Measurements from ENCODE around the gene GET4. TPM values are rescaled to one million over a fixed set of nuclear protein-coding genes. Genes with fewer than 3 reads are reported as not detected.

GET4 gene
- total and polyA plus RNA-seq, 4 donors = 19.5 to 34.7 (median 27.3) TPM

GRCh38 chr7:842431-843031 is 33.8 kb upstream of the GET4 start:
- Histone ChIP-seq H3K27me3 (ENCODE audit: control insufficient read depth in 4 of 4, insufficient read depth in 4 of 4, low read length in 3 of 4) (no peaks in the 10 kb centered on the region), H3K36me3 (ENCODE audit: control insufficient read depth in 4 of 4, insufficient read depth in 3 of 4, low read depth in 1 of 4, low read length in 3 of 4) (peaks cover 8 to 49% (median 27%) of the 10 kb centered on the region in 4 donors), H3K9ac (ENCODE audit: low read depth in 1 of 2, low read length in 2 of 2) (no peak overlapping the region), H3K4me1 (ENCODE audit: control insufficient read depth in 4 of 4, insufficient read depth in 4 of 4, low read length in 3 of 4) (no peaks in the 10 kb centered on the region), H3K4me3 (ENCODE audit: low read depth in 1 of 3, low read length in 3 of 3) (no peak overlapping the region), H3K9me3 (ENCODE audit: control insufficient read depth in 4 of 4, low read length in 3 of 4) (no peaks in the 10 kb centered on the region), H3K27ac (ENCODE audit: low read depth in 1 of 2, low read length in 2 of 2) (no peak overlapping the region)
- no peak for DNase-seq (ENCODE audit: low spot score)
- WGBS = 92% methylated on average over 8 of the region's 8 CpGs
- TF ChIP-seq EGR1 (IDR thresholded peaks at IDR 0.05; ENCODE audit: low read depth in 2 of 2) (no peak), TAF1 (conservative IDR thresholded peaks at IDR 0.05) (no peak), RAD21 (IDR thresholded peaks at IDR 0.05) (no peak), YY1 (IDR thresholded peaks at IDR 0.05) (no peak), FOXA2 (IDR thresholded peaks at IDR 0.05) (no peak), MAX (IDR thresholded peaks at IDR 0.05) (no peak), HNF4A (conservative IDR thresholded peaks at IDR 0.05) (no peak), SP1 (IDR thresholded peaks at IDR 0.05) (no peak), GABPA (IDR thresholded peaks at IDR 0.05 in 1 of 2, conservative IDR thresholded peaks at IDR 0.05 in 1 of 2) (no peak), FOXA1 (IDR thresholded peaks at IDR 0.05) (no peak), ZBTB33 (IDR thresholded peaks at IDR 0.05) (no peak)
- TF ChIP-seq, protein P1, sequence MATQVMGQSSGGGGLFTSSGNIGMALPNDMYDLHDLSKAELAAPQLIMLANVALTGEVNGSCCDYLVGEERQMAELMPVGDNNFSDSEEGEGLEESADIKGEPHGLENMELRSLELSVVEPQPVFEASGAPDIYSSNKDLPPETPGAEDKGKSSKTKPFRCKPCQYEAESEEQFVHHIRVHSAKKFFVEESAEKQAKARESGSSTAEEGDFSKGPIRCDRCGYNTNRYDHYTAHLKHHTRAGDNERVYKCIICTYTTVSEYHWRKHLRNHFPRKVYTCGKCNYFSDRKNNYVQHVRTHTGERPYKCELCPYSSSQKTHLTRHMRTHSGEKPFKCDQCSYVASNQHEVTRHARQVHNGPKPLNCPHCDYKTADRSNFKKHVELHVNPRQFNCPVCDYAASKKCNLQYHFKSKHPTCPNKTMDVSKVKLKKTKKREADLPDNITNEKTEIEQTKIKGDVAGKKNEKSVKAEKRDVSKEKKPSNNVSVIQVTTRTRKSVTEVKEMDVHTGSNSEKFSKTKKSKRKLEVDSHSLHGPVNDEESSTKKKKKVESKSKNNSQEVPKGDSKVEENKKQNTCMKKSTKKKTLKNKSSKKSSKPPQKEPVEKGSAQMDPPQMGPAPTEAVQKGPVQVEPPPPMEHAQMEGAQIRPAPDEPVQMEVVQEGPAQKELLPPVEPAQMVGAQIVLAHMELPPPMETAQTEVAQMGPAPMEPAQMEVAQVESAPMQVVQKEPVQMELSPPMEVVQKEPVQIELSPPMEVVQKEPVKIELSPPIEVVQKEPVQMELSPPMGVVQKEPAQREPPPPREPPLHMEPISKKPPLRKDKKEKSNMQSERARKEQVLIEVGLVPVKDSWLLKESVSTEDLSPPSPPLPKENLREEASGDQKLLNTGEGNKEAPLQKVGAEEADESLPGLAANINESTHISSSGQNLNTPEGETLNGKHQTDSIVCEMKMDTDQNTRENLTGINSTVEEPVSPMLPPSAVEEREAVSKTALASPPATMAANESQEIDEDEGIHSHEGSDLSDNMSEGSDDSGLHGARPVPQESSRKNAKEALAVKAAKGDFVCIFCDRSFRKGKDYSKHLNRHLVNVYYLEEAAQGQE (IDR thresholded peaks at IDR 0.05) = no peak
- TF ChIP-seq, protein P2, sequence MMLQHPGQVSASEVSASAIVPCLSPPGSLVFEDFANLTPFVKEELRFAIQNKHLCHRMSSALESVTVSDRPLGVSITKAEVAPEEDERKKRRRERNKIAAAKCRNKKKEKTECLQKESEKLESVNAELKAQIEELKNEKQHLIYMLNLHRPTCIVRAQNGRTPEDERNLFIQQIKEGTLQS (IDR thresholded peaks at IDR 0.05) = no peak

GRCh38 chr7:843230-843629 is 33.1 kb upstream of the GET4 start:
- H3K36me3 ChIP-seq (ENCODE audit: control insufficient read depth in 4 of 4, insufficient read depth in 3 of 4, low read depth in 1 of 4, low read length in 3 of 4) = peaks cover 10 to 49% (median 27%) of the 10 kb centered on the region in 4 donors
- WGBS = 96% methylated on average over 17 of the region's 17 CpGs

More at GRCh38 chr7:843230-843629, 33.1 kb upstream of the GET4 start:
- TF ChIP-seq TAF1 (conservative IDR thresholded peaks at IDR 0.05) (no peak), SP1 (IDR thresholded peaks at IDR 0.05) (no peak), HNF4G (IDR thresholded peaks at IDR 0.05) (no peak), JUND (IDR thresholded peaks at IDR 0.05) (no peak), EGR1 (IDR thresholded peaks at IDR 0.05; ENCODE audit: low read depth in 2 of 2) (no peak), RAD21 (IDR thresholded peaks at IDR 0.05) (no peak), FOXA2 (IDR thresholded peaks at IDR 0.05) (no peak), YY1 (IDR thresholded peaks at IDR 0.05) (no peak), MAX (IDR thresholded peaks at IDR 0.05) (no peak), ZBTB33 (IDR thresholded peaks at IDR 0.05) (no peak)
- TF ChIP-seq, protein P2 (IDR thresholded peaks at IDR 0.05) = no peak
- TF ChIP-seq, protein P1 (IDR thresholded peaks at IDR 0.05) = no peak
- no peak overlapping the region for H3K27ac ChIP-seq (ENCODE audit: low read depth in 1 of 2, low read length in 2 of 2)
- H3K4me3 ChIP-seq (ENCODE audit: low read depth in 1 of 3, low read length in 3 of 3) = no peak overlapping the region
- no peaks in the 10 kb centered on the region for H3K4me1 ChIP-seq (ENCODE audit: control insufficient read depth in 4 of 4, insufficient read depth in 4 of 4, low read length in 3 of 4)
- H3K9me3 ChIP-seq (ENCODE audit: control insufficient read depth in 4 of 4, low read length in 3 of 4) = no peaks in the 10 kb centered on the region
- no peak overlapping the region for H3K9ac ChIP-seq (ENCODE audit: low read depth in 1 of 2, low read length in 2 of 2)
- H3K27me3 ChIP-seq (ENCODE audit: control insufficient read depth in 4 of 4, insufficient read depth in 4 of 4, low read length in 3 of 4) = no peaks in the 10 kb centered on the region
- no peak for DNase-seq (ENCODE audit: low spot score)
